Keratinocyte (primary cell): ENCODE data around the gene CAMK2G. TPM values are rescaled to one million over a fixed set of nuclear protein-coding genes. Genes with fewer than 3 reads are reported as not detected.

ENCODE experiments used
- DNase-seq: peaks from one replicate; pipeline ENCODE4 v3.0.0-alpha.2; 2011; ENCODE audit warnings: low read depth, missing footprints, low spot score
- FAIRE-seq: peaks from 2 replicates; lab custom pipeline; 2011; peaks lifted over from hg19 to GRCh38; lab: Jason Lieb, UNC
- H2AFZ ChIP-seq: 2 replicates; pipeline ENCODE4 v1.6.0; 2012; ENCODE audit warnings: low read length, control low read depth, inconsistent platforms; ENCODE audit not compliant: control insufficient read depth
- H3K27ac ChIP-seq: 2 replicates; pipeline ENCODE4 v1.5.1; 2011; ENCODE audit warnings: low read length; ENCODE audit not compliant: control insufficient read depth, insufficient read depth
- H3K27me3 ChIP-seq: 3 replicates; pipeline ENCODE4 v1.6.0; 2011; ENCODE audit warnings: low read length; ENCODE audit not compliant: control insufficient read depth, insufficient read depth; ENCODE audit errors: extremely low read depth
- H3K36me3 ChIP-seq, 2 experiments: 2 replicates in 1 of 2; 3 replicates in 1 of 2; pipeline ENCODE4 v1.5.1; 2011; ENCODE audit warnings: low read length in 2 of 2, mild to moderate bottlenecking in 1 of 2; ENCODE audit not compliant: control insufficient read depth in 2 of 2, insufficient read depth in 2 of 2; ENCODE audit errors: extremely low read depth in 1 of 2
- H3K4me1 ChIP-seq: 3 replicates; pipeline ENCODE4 v1.5.1; 2011; ENCODE audit warnings: low read length; ENCODE audit not compliant: control insufficient read depth, insufficient read depth; ENCODE audit errors: extremely low read depth
- H3K4me2 ChIP-seq: 3 replicates; pipeline ENCODE4 v1.6.0; 2011; ENCODE audit warnings: low read depth, low read length; ENCODE audit not compliant: control insufficient read depth, insufficient read depth; ENCODE audit errors: extremely low read depth
- H3K4me3 ChIP-seq, 3 experiments: fragments of 200-600 bp in 1 of 3; sonication (generic) in 1 of 3; 2 replicates in 2 of 3; 3 replicates in 1 of 3; pipeline ENCODE4 v1.5.1; 2011 to 2016; ENCODE audit warnings: low read length in 3 of 3, mild to moderate bottlenecking in 3 of 3, control low read depth in 2 of 3, inconsistent platforms in 1 of 3, low read depth in 1 of 3, mixed read lengths in 1 of 3, mixed run types in 1 of 3, moderate library complexity in 1 of 3; ENCODE audit not compliant: control insufficient read depth in 2 of 3, insufficient read depth in 2 of 3; ENCODE audit errors: extremely low read depth in 1 of 3
- H3K79me2 ChIP-seq: 2 replicates; pipeline ENCODE4 v1.6.0; 2012; ENCODE audit warnings: low read length; ENCODE audit not compliant: control insufficient read depth, insufficient read depth
- H3K9ac ChIP-seq: 3 replicates; pipeline ENCODE4 v1.6.0; 2011; ENCODE audit warnings: low read length; ENCODE audit not compliant: control insufficient read depth, insufficient read depth; ENCODE audit errors: extremely low read depth
- H3K9me1 ChIP-seq: 3 replicates; pipeline ENCODE4 v1.6.0; 2011; ENCODE audit warnings: low read length; ENCODE audit not compliant: control insufficient read depth, insufficient read depth; ENCODE audit errors: extremely low read depth
- H3K9me3 ChIP-seq: 2 replicates; pipeline ENCODE4 v1.5.1; 2012; ENCODE audit warnings: low read depth, low read length; ENCODE audit not compliant: control insufficient read depth
- H4K20me1 ChIP-seq: 3 replicates; pipeline ENCODE4 v1.6.0; 2011; ENCODE audit warnings: low read length; ENCODE audit not compliant: control insufficient read depth, insufficient read depth; ENCODE audit errors: extremely low read depth
- CTCF ChIP-seq, 3 experiments: IDR thresholded peaks in 1 of 3; conservative IDR thresholded peaks in 1 of 3; optimal IDR thresholded peaks in 1 of 3; 2 replicates in 2 of 3; 3 replicates in 1 of 3; pipeline versions ENCODE3 to v1.5.1; 2011; ENCODE audit warnings: low read length in 3 of 3, mild to moderate bottlenecking in 3 of 3, moderate library complexity in 2 of 3, control low read depth in 1 of 3, inconsistent platforms in 1 of 3; ENCODE audit not compliant: insufficient read depth in 2 of 3; ENCODE audit errors: extremely low read depth in 1 of 3
- EZH2 ChIP-seq: IDR thresholded peaks from one replicate; pipeline ENCODE4 v1.6.1; 2012; ENCODE audit warnings: inconsistent platforms, mild to moderate bottlenecking, low read length, moderate library complexity
- dilution Hi-C: fragments of 300-500 bp; cut with MboI; formaldehyde crosslinking; loops from one replicate; pipeline ENCODE4 v1.7.0; 2020; ENCODE audit warnings: low sequenced_read_pairs; ENCODE audit not compliant: extremely low pct_ligation_motif_present
- polyA plus RNA-seq, 5 experiments: library from polyadenylated mRNA; depleted of rRNA in 3 of 5; stranded (reverse) in 3 of 5; stranded (forward) in 1 of 5; unstranded in 1 of 5; fragments of >200 nt; gene quantifications; 1 replicate in 1 of 5; 2 replicates in 3 of 5; 3 replicates in 1 of 5; pipeline versions ENCODE4 v1.2.1 to v1.2.3, GENCODE V29; 2011 to 2012; ENCODE audit warnings: missing spikeins in 2 of 5, low read depth in 1 of 5, low replicate concordance in 1 of 5

The CAMK2G gene
- polyA plus RNA-seq, 1 donor (not counting 4 experiments of a cell fraction or from before 2014, with no cell fraction given) = 17.6 TPM

- no peaks in the 10 kb centered on the region for H3K27me3 ChIP-seq
- H3K79me2 ChIP-seq = no peaks in the 10 kb centered on the region
- peaks cover 22 to 26% of the 10 kb centered on the region in 2 experiments for H3K36me3 ChIP-seq
- no peak overlapping the region for H3K9ac ChIP-seq
- dilution Hi-C loops = no loop called here
- H3K9me3 ChIP-seq = no peaks in the 10 kb centered on the region
- H3K4me1 ChIP-seq = peaks cover 8% of the 10 kb centered on the region
- H3K27ac ChIP-seq = no peak overlapping the region
- FAIRE-seq (no peak), DNase-seq (no peak)
- H3K9me1 ChIP-seq = no peaks in the 10 kb centered on the region
- H4K20me1 ChIP-seq = peaks cover 3% of the 10 kb centered on the region
- H3K4me3 ChIP-seq = no peak overlapping the region
- H3K4me2 ChIP-seq = no peak overlapping the region
- TF ChIP-seq CTCF (optimal IDR thresholded peaks at IDR 0.05 in 1 of 3, IDR thresholded peaks at IDR 0.05 in 1 of 3, conservative IDR thresholded peaks at IDR 0.05 in 1 of 3; ENCODE audit: extremely low read depth in 1 of 3, insufficient read depth in 2 of 3, low read length in 3 of 3) = no peak
- no peak for TF ChIP-seq EZH2
- H2AFZ ChIP-seq = no peak overlapping the region
Measured at GRCh38 chr10:73841526-73842285, 32.6 kb downstream of the CAMK2G start.

DNA sequence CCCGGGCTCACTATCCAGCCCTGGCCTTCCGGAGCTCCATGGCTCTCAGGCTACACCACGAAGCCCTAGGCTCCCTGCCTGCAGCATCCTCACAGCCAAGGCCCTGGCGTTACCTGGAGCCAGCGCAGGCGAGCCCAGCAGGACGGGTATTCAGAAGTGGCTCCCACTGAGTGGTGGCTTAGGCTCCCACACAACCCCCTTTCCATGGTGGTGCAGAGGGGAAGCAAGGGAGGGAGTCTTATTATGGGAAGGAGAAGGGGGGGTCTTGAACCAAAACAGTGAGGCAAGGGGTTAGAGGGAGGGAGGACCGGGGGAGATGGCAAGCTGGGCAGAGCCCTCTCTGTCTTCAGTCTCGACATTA lies 33.3 kb downstream of the CAMK2G start:
- no peaks in the 10 kb centered on the region for H3K27me3 ChIP-seq
- H2AFZ ChIP-seq = no peak overlapping the region
- H3K4me3 ChIP-seq = no peak overlapping the region
- H4K20me1 ChIP-seq = peaks cover 3% of the 10 kb centered on the region
- peaks cover 21 to 26% of the 10 kb centered on the region in 2 experiments for H3K36me3 ChIP-seq
- H3K4me2 ChIP-seq = no peak overlapping the region
- no peak overlapping the region for H3K9ac ChIP-seq
- no peaks in the 10 kb centered on the region for H3K79me2 ChIP-seq
- no peak overlapping the region for H3K27ac ChIP-seq
- FAIRE-seq = no peak
- H3K4me1 ChIP-seq = peaks cover 8% of the 10 kb centered on the region
- H3K9me1 ChIP-seq = no peaks in the 10 kb centered on the region
- no peak for TF ChIP-seq EZH2
- TF ChIP-seq CTCF (optimal IDR thresholded peaks at IDR 0.05 in 1 of 3, IDR thresholded peaks at IDR 0.05 in 1 of 3, conservative IDR thresholded peaks at IDR 0.05 in 1 of 3; ENCODE audit: extremely low read depth in 1 of 3, insufficient read depth in 2 of 3, low read length in 3 of 3) = no peak
- dilution Hi-C loops = no loop called here
- no peak for DNase-seq
- no peaks in the 10 kb centered on the region for H3K9me3 ChIP-seq
